LNCAP (cell line): ENCODE data around the gene NT5DC2.

Experiments
- TF ChIP-seq, protein P1 (sequence below): fragments of 450-650 bp; IDR thresholded peaks from 2 replicates; pipeline ENCODE4 v1.5.1; 2017; ENCODE audit warnings: mild to moderate bottlenecking

Gene NT5DC2

DNA sequence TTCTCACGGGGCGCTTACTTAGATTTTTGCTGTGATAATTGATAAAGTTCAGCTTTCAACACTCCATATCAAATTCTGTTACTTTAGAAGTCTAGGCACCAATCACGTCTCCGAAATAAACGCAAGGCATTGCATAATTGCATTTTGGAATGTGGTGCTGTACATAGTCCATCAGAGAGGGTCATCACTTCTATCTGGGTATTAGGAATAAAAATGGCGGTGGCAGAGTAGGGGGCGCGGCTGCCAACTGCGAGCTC is 2.4 kb upstream of the NT5DC2 start:
- TF ChIP-seq, protein P1, sequence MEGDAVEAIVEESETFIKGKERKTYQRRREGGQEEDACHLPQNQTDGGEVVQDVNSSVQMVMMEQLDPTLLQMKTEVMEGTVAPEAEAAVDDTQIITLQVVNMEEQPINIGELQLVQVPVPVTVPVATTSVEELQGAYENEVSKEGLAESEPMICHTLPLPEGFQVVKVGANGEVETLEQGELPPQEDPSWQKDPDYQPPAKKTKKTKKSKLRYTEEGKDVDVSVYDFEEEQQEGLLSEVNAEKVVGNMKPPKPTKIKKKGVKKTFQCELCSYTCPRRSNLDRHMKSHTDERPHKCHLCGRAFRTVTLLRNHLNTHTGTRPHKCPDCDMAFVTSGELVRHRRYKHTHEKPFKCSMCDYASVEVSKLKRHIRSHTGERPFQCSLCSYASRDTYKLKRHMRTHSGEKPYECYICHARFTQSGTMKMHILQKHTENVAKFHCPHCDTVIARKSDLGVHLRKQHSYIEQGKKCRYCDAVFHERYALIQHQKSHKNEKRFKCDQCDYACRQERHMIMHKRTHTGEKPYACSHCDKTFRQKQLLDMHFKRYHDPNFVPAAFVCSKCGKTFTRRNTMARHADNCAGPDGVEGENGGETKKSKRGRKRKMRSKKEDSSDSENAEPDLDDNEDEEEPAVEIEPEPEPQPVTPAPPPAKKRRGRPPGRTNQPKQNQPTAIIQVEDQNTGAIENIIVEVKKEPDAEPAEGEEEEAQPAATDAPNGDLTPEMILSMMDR = no peak

DNA sequence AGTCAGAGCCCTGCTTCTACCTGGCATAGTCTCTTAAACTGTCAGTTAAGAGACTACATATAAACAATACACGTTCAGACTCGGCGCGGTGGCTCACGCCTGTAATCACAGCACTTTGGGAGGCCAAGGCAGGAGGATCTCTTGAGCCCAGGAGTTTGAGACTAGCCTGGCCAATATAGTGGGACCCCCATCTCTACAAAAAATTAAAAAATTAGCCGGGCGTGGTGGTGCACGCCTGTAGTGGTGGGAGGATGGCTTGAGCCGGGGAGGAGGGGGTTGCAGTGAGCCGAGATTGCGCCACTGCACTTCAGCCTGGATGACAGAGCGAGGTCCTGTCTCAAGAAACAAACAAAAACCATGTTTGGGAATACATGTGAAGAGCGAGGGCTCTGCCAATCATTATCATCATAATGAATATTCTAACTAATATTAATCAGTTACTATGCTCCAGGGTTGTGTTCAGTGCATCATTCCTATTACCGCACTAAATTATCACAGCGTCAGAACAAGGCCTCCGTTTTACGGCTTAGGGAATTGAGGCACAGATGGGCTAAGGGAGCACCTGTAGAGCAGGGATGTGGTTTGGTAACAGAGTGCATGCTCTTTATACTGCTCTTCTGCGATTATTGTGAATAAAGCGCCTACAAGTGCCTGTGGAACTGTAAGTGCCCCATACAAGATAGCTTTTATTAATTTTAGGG is 1.9 kb upstream of the NT5DC2 start:
- TF ChIP-seq, protein P1 = no peak

DNA sequence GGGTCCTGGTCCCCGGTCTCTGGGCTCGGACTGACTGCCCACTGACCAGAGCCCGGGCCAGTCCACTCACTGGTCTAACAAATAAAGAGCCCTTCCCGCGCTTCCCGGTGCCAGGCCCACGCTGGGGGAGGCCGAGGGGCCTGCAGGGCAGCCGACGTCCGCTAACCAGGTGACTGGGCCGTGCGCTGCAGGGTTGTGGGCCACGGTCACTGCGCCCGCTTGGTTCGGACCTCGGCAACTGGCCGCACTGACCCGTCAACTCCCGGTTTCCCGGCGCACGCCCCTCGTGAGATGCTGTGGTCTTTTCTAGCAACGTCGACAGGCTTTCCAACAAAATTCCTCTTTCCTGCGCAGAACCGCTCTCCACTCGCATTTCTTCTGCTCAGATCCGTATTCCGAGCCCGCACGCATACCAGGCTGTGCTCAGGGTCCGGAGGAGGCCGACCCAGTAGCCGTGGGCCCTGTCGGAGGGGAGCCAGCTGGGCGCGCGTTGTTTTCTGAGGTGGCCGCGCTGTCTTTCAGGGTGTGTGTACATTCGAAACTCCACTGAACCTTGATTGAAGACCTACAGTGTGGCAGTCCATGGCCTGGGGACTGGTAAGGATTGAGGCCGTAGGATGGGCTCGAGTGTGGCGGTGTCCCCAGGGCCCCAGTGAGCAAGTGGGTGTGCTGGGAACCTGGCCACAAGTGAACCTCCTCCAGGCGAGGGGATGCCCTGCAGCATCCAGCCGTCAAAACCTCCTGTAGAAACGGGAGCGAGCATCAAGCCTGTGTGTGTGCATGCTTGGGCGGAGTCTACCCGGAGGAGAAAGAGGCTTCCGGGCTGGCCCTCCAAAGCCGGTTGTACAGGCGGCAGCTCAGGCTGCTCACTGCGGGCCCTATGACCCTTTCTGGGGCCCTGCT is 875 bp upstream of the NT5DC2 start:
- TF ChIP-seq, protein P1 = no peak

DNA sequence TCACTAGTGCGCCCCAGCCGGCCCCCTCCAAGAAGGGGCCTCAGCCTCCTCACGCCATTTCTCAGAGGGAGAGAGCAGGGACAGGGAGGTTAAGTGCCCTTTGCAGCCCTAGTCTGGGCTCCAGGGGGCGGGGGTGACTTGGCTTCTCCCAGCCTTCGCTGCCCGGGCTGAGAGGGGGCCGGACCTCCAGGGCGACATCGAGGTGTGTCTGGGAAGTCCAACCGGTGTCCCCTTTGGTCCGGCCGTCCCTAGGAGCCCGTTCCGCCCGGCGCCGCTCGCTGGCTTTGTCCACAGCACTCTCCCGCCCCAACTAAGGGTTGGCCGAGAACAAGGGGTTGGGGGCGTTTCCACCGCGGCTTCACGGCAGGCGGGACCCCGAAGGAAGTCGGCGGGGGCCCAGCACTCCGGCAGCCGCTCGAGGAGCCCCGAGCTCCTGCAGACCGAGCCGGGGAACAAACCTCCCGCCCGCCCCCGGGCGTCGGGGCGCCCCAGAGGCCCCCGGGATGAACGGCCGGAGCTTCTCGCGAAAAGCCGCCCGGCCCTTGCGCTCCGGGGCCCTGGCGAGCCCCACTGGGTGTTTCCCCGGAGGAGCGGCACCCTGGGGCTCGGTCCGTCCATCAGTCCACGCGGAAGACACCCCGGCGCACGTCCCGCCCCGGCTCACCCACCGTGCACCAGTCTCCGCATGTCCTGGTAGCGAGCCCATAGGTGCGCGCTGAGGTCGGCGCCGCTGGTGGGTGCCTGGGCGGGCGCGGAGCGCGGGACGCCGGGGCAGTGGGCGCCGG is 627 bp downstream of the NT5DC2 start:
- TF ChIP-seq, protein P1 = no peak

DNA sequence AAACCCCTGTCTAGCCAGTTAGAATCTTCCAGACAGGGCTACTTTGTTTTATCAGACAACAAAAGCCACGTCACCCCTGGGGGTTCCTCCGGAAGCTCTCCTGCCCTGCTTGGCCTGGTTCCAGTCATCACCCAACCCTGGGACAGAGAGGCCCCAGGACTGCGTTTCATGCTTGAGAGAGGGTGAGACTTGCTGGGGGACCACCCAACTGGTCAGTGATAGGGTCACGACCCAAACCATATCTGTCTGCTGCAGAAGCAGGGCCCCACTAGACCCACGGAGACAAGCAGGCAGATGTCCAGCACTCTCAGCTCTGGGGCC is 1.2 kb downstream of the NT5DC2 start:
- TF ChIP-seq, protein P1 = no peak

DNA sequence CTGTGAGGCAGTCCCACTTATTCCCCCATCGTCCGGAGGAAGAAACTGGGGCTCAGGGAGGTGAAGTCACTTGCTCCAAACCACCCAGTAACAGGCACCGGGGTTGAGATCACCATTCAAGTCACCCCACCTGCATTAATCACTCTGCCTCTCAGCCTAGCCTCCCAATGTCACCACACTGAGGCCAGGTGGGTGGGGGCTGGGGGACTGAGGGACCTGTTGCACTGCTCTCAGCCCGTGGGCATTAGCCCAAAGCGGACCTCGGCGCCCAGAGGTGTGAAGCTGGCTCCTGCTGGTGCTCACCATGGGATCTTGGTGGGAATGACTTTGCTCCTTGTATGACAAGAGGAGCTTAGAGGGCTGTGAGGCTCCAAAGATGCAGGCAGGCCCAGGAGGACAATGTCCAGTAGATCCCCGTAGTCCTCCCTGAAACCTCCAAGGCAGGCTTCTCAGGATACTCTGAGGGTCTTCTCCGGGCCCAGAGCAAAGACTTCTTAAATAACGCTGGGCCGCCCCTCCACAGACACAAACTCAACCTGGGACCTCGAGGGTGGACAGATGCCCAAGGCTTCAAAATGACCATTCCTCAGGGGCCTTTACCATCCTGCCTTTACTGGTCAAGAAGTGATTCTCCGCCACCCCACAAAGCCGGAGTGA is 1.7 kb downstream of the NT5DC2 start:
- TF ChIP-seq, protein P1 = no peak
